ENCODE data around the gene CNGB1. TPM values are rescaled to one million over a fixed set of nuclear protein-coding genes. Genes with fewer than 3 reads are reported as not detected.
"Not testable (repeated sequence)": the region's sequence is repeated elsewhere in the genome, so short reads cannot be mapped to it uniquely, and the experiment has no call there.

The CNGB1 gene
- polyA plus RNA-seq, 1 donor from 2014 or later, result 20.7 TPM

DNA sequence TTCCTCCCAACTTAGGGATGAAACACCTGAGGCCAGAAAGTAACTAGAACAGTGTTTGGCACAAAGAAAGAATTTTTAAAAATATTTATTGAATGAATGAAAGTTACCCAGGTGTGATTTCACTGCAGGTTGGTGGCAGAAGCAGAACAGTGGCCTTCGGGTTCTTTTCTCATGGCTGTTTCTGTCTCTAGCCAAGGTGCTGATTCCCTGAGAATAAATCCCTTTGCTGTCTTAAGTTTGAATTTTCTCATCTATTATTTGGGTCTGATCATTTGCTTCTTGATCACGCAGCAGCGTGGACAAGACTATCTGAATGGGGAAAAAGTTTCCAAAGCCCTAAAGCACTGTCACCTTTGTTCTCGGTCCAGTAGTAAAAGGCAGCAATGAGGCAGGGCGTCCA lies 95.6 kb downstream of the CNGB1 start:
- H2AFZ ChIP-seq (ENCODE audit: low read depth, low read length), result no peak overlapping the region
- TF ChIP-seq REST (IDR thresholded peaks at IDR 0.05; ENCODE audit: borderline replicate concordance), result no peak
- TF ChIP-seq EP300 (conservative IDR thresholded peaks at IDR 0.05; ENCODE audit: poor library complexity, severe bottlenecking), result no peak
- no peak for TF ChIP-seq CTCF (IDR thresholded peaks at IDR 0.05; ENCODE audit: poor library complexity, severe bottlenecking)
- TF ChIP-seq POLR2AphosphoS5 (IDR thresholded peaks at IDR 0.05), result no peak
- TF ChIP-seq EZH2 (IDR thresholded peaks at IDR 0.05; ENCODE audit: borderline replicate concordance, insufficient read depth, low read length, poor library complexity, severe bottlenecking), result no peak
- no peak for TF ChIP-seq SMC3 (conservative IDR thresholded peaks at IDR 0.05; ENCODE audit: poor library complexity)
- TF ChIP-seq MXI1 (conservative IDR thresholded peaks at IDR 0.05; ENCODE audit: poor library complexity, severe bottlenecking), result no peak
- no peaks in the 10 kb centered on the region for H4K20me1 ChIP-seq (ENCODE audit: insufficient read depth)

GRCh38 chr16:57873218-57873617 lies 97.7 kb downstream of the CNGB1 start:
- Histone ChIP-seq H3K4me3 (ENCODE audit: low read length) (no peak overlapping the region), H2AFZ (ENCODE audit: low read depth, low read length) (no peak overlapping the region), H4K20me1 (ENCODE audit: insufficient read depth) (no peaks in the 10 kb centered on the region), H3K9me3 (ENCODE audit: low read length) (no peaks in the 10 kb centered on the region), H3K9ac (ENCODE audit: low read length) (no peak overlapping the region), H3K4me2 (ENCODE audit: low read length) (no peak overlapping the region), H3K27me3 (ENCODE audit: insufficient read depth, low read depth, low read length) (peaks cover 19% of the 10 kb centered on the region), H3K79me2 (replicated peaks; ENCODE audit: insufficient read depth, low read length) (no peaks in the 10 kb centered on the region), H3K27ac (ENCODE audit: low read length) (no peak overlapping the region), H3F3A (ENCODE audit: insufficient read depth, low read length, poor library complexity, severe bottlenecking) (no peaks in the 10 kb centered on the region), H3K9me2 (ENCODE audit: insufficient read depth, low read length) (no peaks in the 10 kb centered on the region), H3K36me3 (ENCODE audit: insufficient read depth, low read length) (no peaks in the 10 kb centered on the region)
- TF ChIP-seq CTCF (IDR thresholded peaks at IDR 0.05; ENCODE audit: poor library complexity, severe bottlenecking) (no peak), EP300 (conservative IDR thresholded peaks at IDR 0.05; ENCODE audit: poor library complexity, severe bottlenecking) (no peak), SMC3 (conservative IDR thresholded peaks at IDR 0.05; ENCODE audit: poor library complexity) (no peak), TAF1 (IDR thresholded peaks at IDR 0.05; ENCODE audit: low read depth) (no peak), POLR2AphosphoS5 (IDR thresholded peaks at IDR 0.05) (no peak), REST (IDR thresholded peaks at IDR 0.05; ENCODE audit: borderline replicate concordance) (no peak), RAD21 (conservative IDR thresholded peaks at IDR 0.05) (no peak), MXI1 (conservative IDR thresholded peaks at IDR 0.05; ENCODE audit: poor library complexity, severe bottlenecking) (no peak), EZH2 (IDR thresholded peaks at IDR 0.05; ENCODE audit: borderline replicate concordance, insufficient read depth, low read length, poor library complexity, severe bottlenecking) (no peak)

More for the DNA sequence above, 95.6 kb downstream of the CNGB1 start:
- Histone ChIP-seq H3K9ac (ENCODE audit: low read length) (no peak overlapping the region), H3F3A (ENCODE audit: insufficient read depth, low read length, poor library complexity, severe bottlenecking) (no peaks in the 10 kb centered on the region), H3K27ac (ENCODE audit: low read length) (no peak overlapping the region), H3K9me2 (ENCODE audit: insufficient read depth, low read length) (no peaks in the 10 kb centered on the region), H3K4me3 (ENCODE audit: low read length) (no peak overlapping the region), H3K79me2 (replicated peaks; ENCODE audit: insufficient read depth, low read length) (no peaks in the 10 kb centered on the region), H3K9me3 (ENCODE audit: low read length) (no peaks in the 10 kb centered on the region), H3K36me3 (ENCODE audit: insufficient read depth, low read length) (no peaks in the 10 kb centered on the region), H3K4me2 (ENCODE audit: low read length) (no peak overlapping the region), H3K27me3 (ENCODE audit: insufficient read depth, low read depth, low read length) (peaks cover 22% of the 10 kb centered on the region)

GRCh38 chr16:57872764-57873163 lies 98.2 kb downstream of the CNGB1 start:
- H3K4me2 ChIP-seq (ENCODE audit: low read length); H3K4me3 ChIP-seq (ENCODE audit: low read length); H3K36me3 ChIP-seq (ENCODE audit: insufficient read depth, low read length): not testable (repeated sequence)

More at GRCh38 chr16:57872764-57873163, 98.2 kb downstream of the CNGB1 start:
- peaks cover 19% of the 10 kb centered on the region for H3K27me3 ChIP-seq (ENCODE audit: insufficient read depth, low read depth, low read length)
- not testable (repeated sequence) for H3K79me2 ChIP-seq (replicated peaks; ENCODE audit: insufficient read depth, low read length); H4K20me1 ChIP-seq (ENCODE audit: insufficient read depth); H3K27ac ChIP-seq (ENCODE audit: low read length); H3F3A ChIP-seq (ENCODE audit: insufficient read depth, low read length, poor library complexity, severe bottlenecking); H3K9ac ChIP-seq (ENCODE audit: low read length); H3K9me3 ChIP-seq (ENCODE audit: low read length); H2AFZ ChIP-seq (ENCODE audit: low read depth, low read length); H3K9me2 ChIP-seq (ENCODE audit: insufficient read depth, low read length)

All from neural cell (in vitro differentiated cells).